Activated naive CD4-positive, alpha-beta T cell treated with anti-CD3 and anti-CD28 coated beads for 36 hours (primary cell): Measurements from ENCODE around the gene CTAG1A. TPM values are rescaled to one million over a fixed set of nuclear protein-coding genes. Genes with fewer than 3 reads are reported as not detected.
"Not testable (repeated sequence)": the region's sequence is repeated elsewhere in the genome, so short reads cannot be mapped to it uniquely, and the experiment has no call there.

Experiments
- CTCF ChIA-PET: fragments of 350-600 bp; sonication (Branson Sonifier 250); formaldehyde crosslinking; loops from one replicate; lab custom pipeline; 2021; ENCODE audit warnings: antibody characterized with exemption; lab: Charles Lee
- DNase-seq: peaks from one replicate; pipeline ENCODE4 v3.0.0-alpha.2; 2020
- H3K27ac Mint-ChIP-seq: one replicate; pipeline ENCODE4 v1.8.0; 2021; ENCODE audit warnings: mild to moderate bottlenecking, mixed read lengths
- H3K27me3 Mint-ChIP-seq: one replicate; pipeline ENCODE4 v1.8.0; 2021; ENCODE audit warnings: low read depth, mixed read lengths
- H3K36me3 Mint-ChIP-seq: one replicate; pipeline ENCODE4 v1.8.0; 2021; ENCODE audit warnings: low read depth, mixed read lengths
- H3K4me1 Mint-ChIP-seq: one replicate; pipeline ENCODE4 v1.8.0; 2021; ENCODE audit warnings: low read depth, mixed read lengths
- H3K4me3 Mint-ChIP-seq: one replicate; pipeline ENCODE4 v1.8.0; 2021; ENCODE audit warnings: mild to moderate bottlenecking, moderate library complexity, mixed read lengths
- H3K9me3 Mint-ChIP-seq: one replicate; pipeline ENCODE4 v1.8.0; 2021; ENCODE audit warnings: mixed read lengths
- intact Hi-C: fragments of 100-400 bp; cut with micrococcal nuclease; formaldehyde crosslinking; loops from one replicate; pipeline ENCODE4 v1.15.1; 2023
- total RNA-seq, 2 experiments: library from RNA; stranded (reverse); gene quantifications; one replicate each; pipeline ENCODE4 v1.2.3, GENCODE V29; 2021

The CTAG1A gene
- total RNA-seq: not detected

DNA sequence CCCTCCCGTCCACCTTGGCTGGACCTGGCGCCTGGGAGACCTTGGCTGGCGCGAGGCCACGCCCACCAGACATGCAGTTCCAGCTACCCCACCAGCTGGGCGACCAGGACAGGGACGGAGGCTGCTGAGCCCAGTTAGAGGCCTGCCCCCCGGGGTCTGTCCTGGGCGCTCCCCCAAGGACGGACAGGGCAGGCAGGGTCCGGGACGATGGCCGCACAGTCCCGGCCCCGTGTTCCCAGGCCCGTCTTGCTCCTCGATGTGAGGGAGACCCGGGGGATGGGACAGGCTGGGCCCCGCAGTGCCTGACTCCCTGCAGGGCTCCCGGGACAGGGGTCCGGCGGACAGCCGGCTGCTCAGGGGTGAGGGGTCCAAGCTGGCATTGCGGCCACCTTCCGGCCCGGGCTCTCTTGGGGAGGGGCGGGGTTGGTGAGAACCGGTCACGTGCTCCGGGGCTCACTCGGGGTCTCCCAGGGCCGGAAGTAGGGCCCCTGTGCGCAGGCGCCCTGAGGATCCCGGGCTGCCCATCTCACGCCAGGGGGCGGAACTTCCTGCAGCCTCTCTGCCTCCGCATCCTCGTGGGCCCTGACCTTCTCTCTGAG, at the start of gene CTAG1A:
CTAG1A (plus strand) TSS at position 549 of the 599 bp plus-strand sequence. CDS start 74 bp downstream, outside the sequence.
- H3K4me3 Mint-ChIP-seq, intact Hi-C loops, H3K27me3 Mint-ChIP-seq: not testable (repeated sequence)

GRCh38 chrX:154535892-154536291, 49.0 kb upstream of the CTAG1A start:
- CTCF ChIA-PET: interaction anchor here (0.7 to 1.5 kb wide), 4 partner anchors 9 to 163 kb away, joined by 3 to 6 read pairs (median 4); partner anchors contain the start of gene SLC10A3
- H3K27me3 Mint-ChIP-seq: no peaks in the 10 kb centered on the region
- H3K9me3 Mint-ChIP-seq: no peaks in the 10 kb centered on the region
- no peak overlapping the region for H3K4me3 Mint-ChIP-seq
- H3K4me1 Mint-ChIP-seq: peaks cover 8% of the 10 kb centered on the region
- no peak for DNase-seq
- H3K27ac Mint-ChIP-seq: no peak overlapping the region
- intact Hi-C loops: no loop called here
- peaks cover 7% of the 10 kb centered on the region for H3K36me3 Mint-ChIP-seq

More for the DNA sequence above, at the start of gene CTAG1A:
- H3K9me3 Mint-ChIP-seq, H3K27ac Mint-ChIP-seq, CTCF ChIA-PET, H3K4me1 Mint-ChIP-seq, H3K36me3 Mint-ChIP-seq, DNase-seq: not testable (repeated sequence)

GRCh38 chrX:154539077-154539476, 45.9 kb upstream of the CTAG1A start:
- no peak for DNase-seq
- no peaks in the 10 kb centered on the region for H3K9me3 Mint-ChIP-seq
- CTCF ChIA-PET: interaction anchor here (0.8 kb wide), 1 partner anchor 8 kb away, joined by 3 read pairs; the partner anchor contains the start of gene IKBKG
- peaks cover 2% of the 10 kb centered on the region for H3K36me3 Mint-ChIP-seq
- peak overlapping the region; percentile 65 for H3K27ac Mint-ChIP-seq
- H3K4me3 Mint-ChIP-seq: no peak overlapping the region
- no peaks in the 10 kb centered on the region for H3K27me3 Mint-ChIP-seq
- H3K4me1 Mint-ChIP-seq: peaks cover 28% of the 10 kb centered on the region
- intact Hi-C loops: no loop called here

- CTCF ChIA-PET: interaction anchor here (1.1 kb wide), 1 partner anchor 167 kb away, joined by 4 read pairs; no protein-coding TSS in a partner anchor
- H3K27ac Mint-ChIP-seq: not testable (repeated sequence)
Measured at GRCh38 chrX:154540365-154540764, 44.6 kb upstream of the CTAG1A start.

GRCh38 chrX:154540897-154541535, 43.9 kb upstream of the CTAG1A start:
- no peaks in the 10 kb centered on the region for H3K27me3 Mint-ChIP-seq
- no peak for DNase-seq
- H3K9me3 Mint-ChIP-seq: no peaks in the 10 kb centered on the region
- peaks cover 43% of the 10 kb centered on the region for H3K4me1 Mint-ChIP-seq
- H3K4me3 Mint-ChIP-seq: no peak overlapping the region
- intact Hi-C loops: no loop called here
- H3K27ac Mint-ChIP-seq: peak overlapping the region; percentile 94
- peaks cover 3% of the 10 kb centered on the region for H3K36me3 Mint-ChIP-seq
- CTCF ChIA-PET: interaction anchor here (0.5 to 1.7 kb wide), 3 partner anchors 167 to 215 kb away, joined by 4 to 6 read pairs (median 4); partner anchors contain the start of gene FLNA

More at GRCh38 chrX:154540365-154540764, 44.6 kb upstream of the CTAG1A start:
- peaks cover 37% of the 10 kb centered on the region for H3K4me1 Mint-ChIP-seq
- H3K36me3 Mint-ChIP-seq, H3K9me3 Mint-ChIP-seq, H3K4me3 Mint-ChIP-seq, DNase-seq, intact Hi-C loops, H3K27me3 Mint-ChIP-seq: not testable (repeated sequence)

- Mint-ChIP-seq H3K27ac (peak overlapping the region; percentile 94), H3K36me3 (peaks cover 4% of the 10 kb centered on the region), H3K4me1 (peaks cover 46% of the 10 kb centered on the region), H3K27me3 (no peaks in the 10 kb centered on the region), H3K4me3 (no peak overlapping the region), H3K9me3 (no peaks in the 10 kb centered on the region)
- intact Hi-C loops: no loop called here
- no peak for DNase-seq
- CTCF ChIA-PET: interaction anchor here (1.7 kb wide), 1 partner anchor 168 kb away, joined by 6 read pairs; the partner anchor contains the start of gene FLNA
Measured at GRCh38 chrX:154541589-154541895, 43.4 kb upstream of the CTAG1A start.

DNA sequence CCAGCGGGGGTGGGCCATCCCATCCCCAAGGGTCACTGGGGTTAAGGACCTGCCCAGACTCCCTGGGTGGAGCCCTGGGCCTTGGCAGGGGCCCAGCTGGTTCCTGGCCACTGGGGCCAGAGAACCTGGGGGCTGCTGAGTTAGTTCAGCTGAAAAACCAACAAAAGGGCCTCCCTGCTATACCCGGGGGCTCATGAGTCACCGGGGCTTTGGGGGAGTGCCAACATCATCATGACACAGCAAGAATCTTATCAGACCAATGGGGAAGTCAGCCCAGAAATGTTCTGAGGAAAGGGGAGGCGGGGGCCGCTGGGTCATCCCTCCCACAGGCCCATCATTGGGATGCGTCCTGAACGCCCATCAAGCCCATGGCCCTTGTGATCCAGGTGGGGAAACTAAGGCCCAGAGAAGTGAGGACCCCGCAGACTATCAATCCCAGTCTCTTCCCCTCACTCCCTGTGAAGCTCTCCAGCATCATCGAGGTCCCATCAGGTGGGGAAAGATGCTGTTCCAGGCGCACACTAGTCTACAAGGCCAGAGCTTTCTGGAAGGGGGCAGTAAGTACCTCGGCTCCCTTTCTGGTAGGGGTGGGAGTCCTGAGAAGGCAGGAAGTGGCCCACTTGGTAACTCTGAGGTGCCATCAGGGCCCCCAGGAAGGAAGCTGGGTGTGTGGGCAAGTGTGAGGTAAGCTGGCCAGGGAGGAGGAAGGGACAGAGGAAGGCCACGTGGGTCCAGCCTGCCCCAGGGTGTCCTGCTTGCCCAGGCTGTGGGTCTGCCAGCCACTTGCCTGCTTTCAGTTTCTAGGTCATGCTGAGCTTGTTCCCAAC, 42.8 kb upstream of the CTAG1A start:
- intact Hi-C loops: no loop called here
- Mint-ChIP-seq H3K4me1 (peaks cover 46% of the 10 kb centered on the region), H3K4me3 (peak overlapping the region; percentile 74), H3K27ac (peak overlapping the region; percentile 94), H3K27me3 (no peaks in the 10 kb centered on the region), H3K36me3 (peaks cover 4% of the 10 kb centered on the region), H3K9me3 (no peaks in the 10 kb centered on the region)
- DNase-seq: peak; percentile 59
- CTCF ChIA-PET: interaction anchor here (1.1 to 1.9 kb wide), 3 partner anchors 15 to 169 kb away, joined by 3 to 8 read pairs (median 6); partner anchors contain the start of gene FLNA

- H3K4me1 Mint-ChIP-seq: peaks cover 46% of the 10 kb centered on the region
- H3K9me3 Mint-ChIP-seq: no peaks in the 10 kb centered on the region
- DNase-seq: peak; percentile 57
- peak overlapping the region; percentile 94 for H3K27ac Mint-ChIP-seq
- intact Hi-C loops: no loop called here
- H3K27me3 Mint-ChIP-seq: no peaks in the 10 kb centered on the region
- peaks cover 6% of the 10 kb centered on the region for H3K36me3 Mint-ChIP-seq
- peak overlapping the region; percentile 74 for H3K4me3 Mint-ChIP-seq
- CTCF ChIA-PET: interaction anchor here (0.7 to 1.9 kb wide), 4 partner anchors 16 to 856 kb away, joined by 3 to 8 read pairs (median 4); partner anchors contain the start of gene FLNA
Measured at GRCh38 chrX:154542723-154543424, 42.1 kb upstream of the CTAG1A start.

DNA sequence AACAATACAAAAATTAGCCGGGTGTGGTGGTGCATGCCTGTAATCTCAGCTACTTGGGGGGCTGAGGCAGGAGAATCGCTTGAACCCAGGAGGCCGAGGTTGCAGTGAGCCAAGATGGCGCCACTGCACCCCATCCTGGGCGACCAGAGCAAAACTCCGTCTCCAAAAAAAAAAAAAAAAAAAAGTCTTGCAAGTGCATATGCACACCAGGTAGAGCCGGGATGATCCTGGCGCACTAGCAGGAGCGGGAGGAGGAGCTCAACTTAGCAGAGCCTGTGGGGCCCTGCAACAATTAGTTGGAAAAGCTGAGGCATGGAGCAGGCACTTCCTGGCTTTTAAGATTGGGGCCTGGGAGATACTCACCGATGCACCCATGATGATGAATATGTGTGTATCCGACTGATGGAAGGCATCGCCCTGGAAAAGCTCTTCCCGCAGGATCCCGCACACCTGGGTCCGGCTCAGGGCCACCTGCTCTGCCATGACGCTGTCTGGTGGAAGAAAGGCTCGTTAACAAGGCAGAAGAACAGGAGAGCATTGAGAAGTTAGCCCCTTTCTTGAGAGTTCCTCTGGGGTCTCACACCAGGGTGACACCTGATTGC, 39.2 kb upstream of the CTAG1A start:
- peaks cover 57% of the 10 kb centered on the region for H3K4me1 Mint-ChIP-seq
- H3K27me3 Mint-ChIP-seq: no peaks in the 10 kb centered on the region
- H3K4me3 Mint-ChIP-seq: peak overlapping the region; percentile 69
- H3K36me3 Mint-ChIP-seq: peaks cover 9% of the 10 kb centered on the region
- no peaks in the 10 kb centered on the region for H3K9me3 Mint-ChIP-seq
- no peak for DNase-seq
- H3K27ac Mint-ChIP-seq: peak overlapping the region; percentile 53
- CTCF ChIA-PET: interaction anchor here (1.0 kb wide), 1 partner anchor 9 kb away, joined by 3 read pairs; no protein-coding TSS in a partner anchor
- intact Hi-C loops: loop anchor here (2.0 kb wide), 2 partner anchors 19 to 29 kb away; partner anchors contain the start of gene FAM3A

DNA sequence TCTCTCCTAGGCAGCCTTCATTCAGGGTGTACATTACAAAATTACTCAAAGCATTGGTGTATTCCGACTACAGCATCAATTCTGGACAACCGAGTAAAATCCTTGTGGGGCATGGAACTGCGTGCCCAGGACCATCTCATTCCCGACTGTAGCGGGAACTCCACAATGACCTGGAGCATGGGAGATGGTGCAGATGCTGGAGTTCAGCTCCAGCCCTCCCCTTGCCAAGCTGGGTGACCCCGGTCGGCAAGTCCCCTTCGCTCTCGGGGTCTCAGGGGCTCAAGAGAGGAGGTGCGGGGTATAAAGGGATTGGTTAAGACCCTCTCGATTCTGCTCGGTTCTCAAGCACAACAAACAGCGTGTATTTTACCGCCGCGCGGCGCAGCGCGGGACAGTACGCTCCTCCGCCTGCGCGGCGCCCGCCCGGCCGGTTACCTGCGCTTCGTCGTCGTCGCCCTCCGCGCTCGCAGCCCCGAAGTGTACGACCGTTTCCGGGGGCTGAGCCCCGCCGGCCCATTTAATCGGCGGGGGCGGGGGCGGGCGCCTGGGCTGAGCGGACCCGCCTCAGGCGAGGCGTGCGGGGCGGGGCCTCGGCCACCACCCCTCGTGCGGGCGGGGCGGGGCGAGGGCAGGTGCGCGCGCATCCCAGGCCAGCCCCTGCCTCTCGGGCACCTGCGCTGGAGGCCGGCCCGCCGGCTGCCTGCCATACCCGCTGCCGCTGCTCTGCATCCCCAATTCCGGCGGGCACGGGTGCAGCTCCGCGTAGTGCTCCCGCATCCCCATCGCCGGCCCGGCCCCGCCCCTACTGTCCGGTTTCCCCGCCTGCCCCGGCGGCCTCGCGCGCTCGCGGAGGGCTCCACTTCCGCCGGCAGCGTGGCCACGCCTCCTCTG, 38.3 kb upstream of the CTAG1A start, which contains the start of gene G6PD:
G6PD (minus strand) TSS at position 493 of the 891 bp plus-strand sequence. CDS start 691 bp downstream, outside the sequence.
- Mint-ChIP-seq H3K27me3 (no peaks in the 10 kb centered on the region), H3K4me3 (peak within 1 kb of the TSS; percentile 97), H3K36me3 (peaks cover 9% of the 10 kb centered on the region), H3K9me3 (no peaks in the 10 kb centered on the region), H3K27ac (peak within 1 kb of the TSS; percentile 96), H3K4me1 (peaks cover 62% of the 10 kb centered on the region)
- intact Hi-C loops: loop anchor here (1.0 to 2.0 kb wide), 3 partner anchors 20 to 216 kb away; partner anchors contain the start of genes DKC1 and FAM3A
- CTCF ChIA-PET: interaction anchor here (0.6 to 1.0 kb wide), 2 partner anchors 8 to 9 kb away, joined by 3 read pairs; no protein-coding TSS in a partner anchor
- peak; percentile 73 for DNase-seq
